ENCODE measurements around the gene DIPK1B.

- TF ChIP-seq POLR2AphosphoS5 (IDR thresholded peaks at IDR 0.05; ENCODE audit: low read depth, low read length) (no peak), CTCF (IDR thresholded peaks at IDR 0.05) (no peak), RXRA (IDR thresholded peaks at IDR 0.05; ENCODE audit: borderline replicate concordance, low read depth) (no peak), EZH2phosphoT487 (IDR thresholded peaks at IDR 0.05; ENCODE audit: borderline replicate concordance, low read depth) (no peak)
These were observed 27.6 kb upstream of the DIPK1B start for GRCh38 chr9:136684799-136685198.

Measured in SK-N-SH (cell line).